Heart right ventricle (tissue), 16 donors: Measurements from ENCODE around the gene COL8A1. TPM values are rescaled to one million over a fixed set of nuclear protein-coding genes. Genes with fewer than 3 reads are reported as not detected.

Source experiments
- ATAC-seq, 8 donors: fragments of 200-7000 bp; cut with Tn5 transposase; one replicate each; pipeline ENCODE4 v1.9.1; 2020; ENCODE audit warnings: mild to moderate bottlenecking in 8 of 8, moderate library complexity in 8 of 8, moderate number of reproducible peaks in 1 of 8
- DNase-seq, 2 donors: peaks; one replicate each; pipeline ENCODE4 v3.0.0-alpha.2; 2020
- H3K27ac ChIP-seq, 10 donors: fragments of 200-600 bp; sonication (generic) in 2 of 10; one replicate each; pipeline versions ENCODE4 v1.5.0 to v1.8.0; 2020 to 2022; ENCODE audit warnings: mild to moderate bottlenecking in 3 of 10
- H3K27me3 ChIP-seq, 7 donors: fragments of 200-600 bp; one replicate each; pipeline ENCODE4 v1.8.0; 2021 to 2022; ENCODE audit warnings: mild to moderate bottlenecking in 2 of 7
- H3K36me3 ChIP-seq, 9 donors: fragments of 200-600 bp; sonication (generic) in 1 of 9; one replicate each; pipeline versions ENCODE4 v1.5.0 to v1.8.0; 2020 to 2022; ENCODE audit warnings: mild to moderate bottlenecking in 2 of 9
- H3K4me1 ChIP-seq, 9 donors: fragments of 200-600 bp; sonication (generic) in 1 of 9; one replicate each; pipeline versions ENCODE4 v1.5.0 to v1.8.0; 2020 to 2022; ENCODE audit warnings: mild to moderate bottlenecking in 4 of 9
- H3K4me3 ChIP-seq, 10 donors: fragments of 200-600 bp; sonication (generic) in 2 of 10; one replicate each; pipeline versions ENCODE4 v1.5.0 to v1.8.0; 2020 to 2022; ENCODE audit warnings: mild to moderate bottlenecking in 7 of 10, moderate library complexity in 2 of 10
- H3K9me3 ChIP-seq, 11 donors: fragments of 200-600 bp in 10 of 11; sonication (generic) in 2 of 11; one replicate each; pipeline versions ENCODE4 v1.5.0 to v1.8.0; 2013 to 2022; ENCODE audit warnings: mild to moderate bottlenecking in 2 of 11, control low read depth in 1 of 11, moderate library complexity in 1 of 11
- CTCF ChIP-seq, 9 donors: fragments of 200-600 bp; sonication (generic) in 2 of 9; IDR thresholded peaks; one replicate each; pipeline versions ENCODE4 v1.5.0 to v1.8.0; 2021 to 2022; ENCODE audit warnings: antibody characterized with exemption in 9 of 9, mild to moderate bottlenecking in 5 of 9, moderate library complexity in 1 of 9
- WGBS, 2 donors: extraction: QIAGEN DNeasy Blood & Tissue Kit; methylation state at CpG; one replicate each; pipeline ENCODE4 v1.1.7; 2013; ENCODE audit warnings: inconsistent platforms in 1 of 2; 5-methylcytosine and 5-hydroxymethylcytosine counted together
- intact Hi-C, 10 donors: fragments of 100-400 bp; cut with DNase I; formaldehyde crosslinking; loops; one replicate each; pipeline versions ENCODE4 v1.11.1 to v1.14.2; 2022
- polyA plus RNA-seq, 2 donors: library from polyadenylated mRNA; stranded (reverse); fragments of 200-250 nt; gene quantifications; one replicate each; pipeline ENCODE4 v1.2.3, GENCODE V29; 2013
- total RNA-seq, 10 donors: library from RNA; stranded (reverse); fragmentation: NEBNext Ultra II Directional in 3 of 10; extraction: Animal tissue kit (Norgen Biotek cat#: 25700) in 3 of 10; gene quantifications; one replicate each; pipeline versions ENCODE4 v1.2.1 to v1.2.4, GENCODE V29; 2021 to 2023
- donor health status: Arrhythmogenic right ventricular cardiomyopathy.
- donor health status: ischemic (EF 13 %, LVEDD 7.1; RV severe dilation, severe dysfunction).
- donor health status: healthy with polysubstance abuse.
- donor health status: DM: no; HTN: yes; CAD: no.
- donor health status: DM: no; HTN: no; CAD: no.
- donor health status: ischemic (EF 25% LVEDD 6.9; RV normal size, moderate dysfunction).
- donor health status: ischemic (EF 25% LVEDD 5.7; RV mildly dilated, moderate dysfunction).
- donor health status: healthy.
- donor health status: DM: yes; HTN: yes; CAD: no.
- donor health status: Ischemic cardiomyopathy.
- donor health status: ischemic (EF 35%, LVEDD 5.7; RV mildly dilated, moderate dysfunction).
- donor health status: nonischemic (EF 11% LVEDD 7.7; RV severe dilation, severe dysfunction).
- donor health status: DM: yes; HTN: yes; CAD: no.
- donor health status: PGD.
- donor health status: ischemic (EF 29% LVEDD 5.4; RV normal size, mild dysfunction).
- donor health status: nonischemic (EF 23%, LVEDD 6.1; RV moderate dilation, normal function).

COL8A1 gene
- total and polyA plus RNA-seq, 12 donors = 7.5 to 32.2 (median 14.5) TPM

- DNase-seq = no peak
- TF ChIP-seq CTCF (IDR thresholded peaks at IDR 0.05) = no peak
- H3K27me3 ChIP-seq = peaks cover 0 to 5% (median 0%) of the 10 kb centered on the region in 7 donors
- 50% methylated on average over 2 of the region's 2 CpGs for WGBS, 2 donors
- intact Hi-C loops = no loop called here
- no peak overlapping the region for H3K4me3 ChIP-seq
- peak overlapping the region in 5 of 10 donors; percentile 35 to 65 (median 61) for H3K27ac ChIP-seq
- no peaks in the 10 kb centered on the region for H3K36me3 ChIP-seq
- H3K4me1 ChIP-seq = peaks cover 0 to 24% (median 8%) of the 10 kb centered on the region in 9 donors
- H3K9me3 ChIP-seq = no peaks in the 10 kb centered on the region
- peak in 4 of 8 donors; percentile 39 to 61 (median 44) for ATAC-seq
These were observed 29.6 kb downstream of the COL8A1 start for GRCh38 chr3:99668044-99668443.

- no peaks in the 10 kb centered on the region for H3K36me3 ChIP-seq
- intact Hi-C loops = loop anchor here in 1 of 10 donors (10.0 kb wide), 1 partner anchor 125 kb away; no protein-coding TSS in a partner anchor
- peaks cover 0 to 37% (median 8%) of the 10 kb centered on the region in 9 donors for H3K4me1 ChIP-seq
- peak overlapping the region in 3 of 10 donors; percentile 2 to 28 (median 27) for H3K27ac ChIP-seq
- WGBS, 2 donors = 74 to 80% methylated on average over 2 of the region's 2 CpGs
- no peak for TF ChIP-seq CTCF (IDR thresholded peaks at IDR 0.05)
- DNase-seq (no peak), ATAC-seq (no peak)
- no peak overlapping the region for H3K4me3 ChIP-seq
- peaks cover 0 to 4% (median 0%) of the 10 kb centered on the region in 7 donors for H3K27me3 ChIP-seq
- no peaks in the 10 kb centered on the region for H3K9me3 ChIP-seq
These were observed 31.6 kb downstream of the COL8A1 start for GRCh38 chr3:99669879-99670555.

- no peak for TF ChIP-seq CTCF (IDR thresholded peaks at IDR 0.05)
- H3K27me3 ChIP-seq = no peaks in the 10 kb centered on the region
These were observed 32.2 kb downstream of the COL8A1 start for GRCh38 chr3:99670556-99670950.

GRCh38 chr3:99674086-99674789 lies 35.8 kb downstream of the COL8A1 start:
- no peak for TF ChIP-seq CTCF (IDR thresholded peaks at IDR 0.05)

More at GRCh38 chr3:99670556-99670950, 32.2 kb downstream of the COL8A1 start:
- intact Hi-C loops = loop anchor here in 1 of 10 donors (10.0 kb wide), 1 partner anchor 126 kb away; no protein-coding TSS in a partner anchor
- no peak for ATAC-seq
- Histone ChIP-seq H3K4me3 (no peak overlapping the region), H3K36me3 (no peaks in the 10 kb centered on the region), H3K4me1 (peaks cover 0 to 41% (median 8%) of the 10 kb centered on the region in 9 donors), H3K27ac (peak overlapping the region in 2 of 10 donors; percentile 2 to 28), H3K9me3 (no peaks in the 10 kb centered on the region)
- DNase-seq = no peak
- WGBS, 2 donors = 78 to 81% methylated on average over 2 of the region's 2 CpGs

More at GRCh38 chr3:99674086-99674789, 35.8 kb downstream of the COL8A1 start:
- WGBS, 2 donors = 57 to 70% methylated on average over 2 of the region's 2 CpGs
- Histone ChIP-seq H3K9me3 (no peaks in the 10 kb centered on the region), H3K36me3 (no peaks in the 10 kb centered on the region), H3K27me3 (no peaks in the 10 kb centered on the region), H3K4me3 (no peak overlapping the region), H3K4me1 (peaks cover 0 to 19% (median 4%) of the 10 kb centered on the region in 9 donors), H3K27ac (peak overlapping the region in 5 of 10 donors; percentile 3 to 65 (median 13))
- DNase-seq (no peak), ATAC-seq (peak in 3 of 8 donors; percentile 24 to 70 (median 43))
- intact Hi-C loops = loop anchor here in 1 of 10 donors (10.0 kb wide), 1 partner anchor 129 kb away; no protein-coding TSS in a partner anchor
